WI38 (cell line): ENCODE measurements around the gene ZNF598.

Experiments
- H3K4me3 ChIP-seq: 2 replicates; pipeline ENCODE4 v1.5.1; 2011; ENCODE audit warnings: low read depth, mild to moderate bottlenecking, control low read depth, low read length
- TF ChIP-seq, protein P1 (sequence below): IDR thresholded peaks from 2 replicates; pipeline ENCODE4 v1.5.1; 2012; ENCODE audit warnings: low read depth, mild to moderate bottlenecking, control low read depth, low read length

Gene ZNF598

DNA sequence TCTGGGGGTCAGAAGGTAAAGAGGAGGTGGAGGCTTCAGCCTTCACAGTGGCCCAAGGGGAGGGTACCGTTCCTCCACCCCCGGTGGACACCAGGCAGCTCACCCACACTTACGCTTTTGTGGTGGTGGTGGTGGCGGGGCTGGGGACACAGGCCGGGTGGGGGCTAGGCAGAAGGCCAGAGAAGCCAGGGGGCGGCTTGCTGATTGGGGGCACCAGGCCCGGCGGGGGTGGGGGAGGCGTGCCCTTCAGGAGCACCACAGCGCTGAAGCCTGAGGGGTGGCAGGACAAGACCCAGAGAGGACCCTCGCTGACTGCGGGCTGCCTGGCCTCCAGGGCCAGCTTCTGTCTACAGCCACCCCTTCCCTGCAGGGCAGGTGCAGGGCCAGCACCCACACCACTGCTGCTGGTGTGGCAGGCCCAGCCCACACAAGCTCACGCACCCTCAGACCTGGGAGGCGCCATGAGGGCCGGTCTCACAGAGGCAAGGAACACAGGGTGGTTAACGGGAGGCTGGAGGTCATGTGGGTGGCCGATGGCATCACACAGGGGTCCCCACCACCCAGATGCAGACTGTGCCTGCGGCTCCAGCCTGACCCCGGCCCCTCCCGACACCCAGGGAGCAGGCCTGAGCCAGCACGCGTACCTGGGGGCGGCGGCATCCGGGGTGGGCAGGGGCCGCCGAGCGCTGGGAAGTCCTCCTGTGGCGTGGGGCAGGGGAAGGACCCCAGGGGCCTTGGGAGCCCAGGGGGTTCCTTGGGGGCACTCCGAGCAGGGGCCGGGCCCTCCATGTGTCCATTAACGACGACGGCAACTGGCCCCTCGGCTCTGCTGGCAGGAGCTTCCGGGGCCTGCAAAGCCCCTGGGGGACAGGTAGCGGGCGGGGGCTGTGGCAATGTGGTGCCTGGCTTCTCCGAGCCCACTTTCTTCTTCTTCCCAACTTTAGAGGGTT lies 10.5 kb downstream of the ZNF598 start:
- H3K4me3 ChIP-seq, result no peak overlapping the region
- TF ChIP-seq, protein P1, sequence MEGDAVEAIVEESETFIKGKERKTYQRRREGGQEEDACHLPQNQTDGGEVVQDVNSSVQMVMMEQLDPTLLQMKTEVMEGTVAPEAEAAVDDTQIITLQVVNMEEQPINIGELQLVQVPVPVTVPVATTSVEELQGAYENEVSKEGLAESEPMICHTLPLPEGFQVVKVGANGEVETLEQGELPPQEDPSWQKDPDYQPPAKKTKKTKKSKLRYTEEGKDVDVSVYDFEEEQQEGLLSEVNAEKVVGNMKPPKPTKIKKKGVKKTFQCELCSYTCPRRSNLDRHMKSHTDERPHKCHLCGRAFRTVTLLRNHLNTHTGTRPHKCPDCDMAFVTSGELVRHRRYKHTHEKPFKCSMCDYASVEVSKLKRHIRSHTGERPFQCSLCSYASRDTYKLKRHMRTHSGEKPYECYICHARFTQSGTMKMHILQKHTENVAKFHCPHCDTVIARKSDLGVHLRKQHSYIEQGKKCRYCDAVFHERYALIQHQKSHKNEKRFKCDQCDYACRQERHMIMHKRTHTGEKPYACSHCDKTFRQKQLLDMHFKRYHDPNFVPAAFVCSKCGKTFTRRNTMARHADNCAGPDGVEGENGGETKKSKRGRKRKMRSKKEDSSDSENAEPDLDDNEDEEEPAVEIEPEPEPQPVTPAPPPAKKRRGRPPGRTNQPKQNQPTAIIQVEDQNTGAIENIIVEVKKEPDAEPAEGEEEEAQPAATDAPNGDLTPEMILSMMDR, result no peak

- TF ChIP-seq, protein P1, result no peak
- no peak overlapping the region for H3K4me3 ChIP-seq
Measured at GRCh38 chr16:1998360-1998835, 11.2 kb downstream of the ZNF598 start.

DNA sequence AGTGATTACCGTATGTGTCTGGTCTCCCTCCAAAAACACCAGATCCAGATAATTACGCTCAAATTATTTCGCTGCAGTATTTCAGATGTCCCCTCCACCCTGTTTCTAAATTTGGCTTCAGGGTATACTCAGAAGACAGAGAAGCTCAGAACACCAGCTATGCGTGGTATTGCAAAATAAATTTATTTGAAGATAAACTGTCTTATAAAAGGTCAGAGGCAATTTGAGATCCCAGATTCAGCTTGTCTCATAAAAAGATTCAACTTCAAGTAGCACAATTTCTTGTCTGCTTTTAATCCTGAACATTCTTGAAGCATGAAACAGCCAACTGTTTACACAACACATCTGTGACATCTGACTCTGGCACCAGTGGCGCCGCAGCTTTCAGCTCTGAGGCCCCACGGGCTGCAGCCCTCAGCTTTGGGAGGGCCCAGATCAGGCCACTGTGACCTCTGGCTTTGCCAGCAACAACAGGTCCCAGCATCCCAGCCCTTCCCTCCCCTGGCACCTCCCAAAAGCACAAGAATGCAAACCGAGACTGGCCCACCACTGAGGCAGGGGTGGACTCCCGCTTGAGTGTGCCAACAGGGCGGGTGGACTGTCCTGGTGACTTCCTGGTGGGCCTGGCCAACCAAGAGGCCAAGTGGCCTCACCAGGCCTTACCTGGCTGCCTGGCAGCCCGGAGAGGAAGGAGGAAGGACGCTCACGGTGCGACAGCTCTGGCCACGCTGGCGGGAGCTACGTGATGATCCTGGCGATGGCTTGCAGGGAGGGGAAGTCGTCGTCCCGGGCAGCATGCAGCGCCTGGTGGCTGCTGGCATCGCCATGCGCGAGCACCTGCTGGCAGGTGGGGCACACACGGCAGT lies 11.9 kb downstream of the ZNF598 start:
- no peak overlapping the region for H3K4me3 ChIP-seq
- TF ChIP-seq, protein P1, result no peak

- no peak overlapping the region for H3K4me3 ChIP-seq
- TF ChIP-seq, protein P1, result no peak
Measured at GRCh38 chr16:1993731-1994131, 15.9 kb downstream of the ZNF598 start.

DNA sequence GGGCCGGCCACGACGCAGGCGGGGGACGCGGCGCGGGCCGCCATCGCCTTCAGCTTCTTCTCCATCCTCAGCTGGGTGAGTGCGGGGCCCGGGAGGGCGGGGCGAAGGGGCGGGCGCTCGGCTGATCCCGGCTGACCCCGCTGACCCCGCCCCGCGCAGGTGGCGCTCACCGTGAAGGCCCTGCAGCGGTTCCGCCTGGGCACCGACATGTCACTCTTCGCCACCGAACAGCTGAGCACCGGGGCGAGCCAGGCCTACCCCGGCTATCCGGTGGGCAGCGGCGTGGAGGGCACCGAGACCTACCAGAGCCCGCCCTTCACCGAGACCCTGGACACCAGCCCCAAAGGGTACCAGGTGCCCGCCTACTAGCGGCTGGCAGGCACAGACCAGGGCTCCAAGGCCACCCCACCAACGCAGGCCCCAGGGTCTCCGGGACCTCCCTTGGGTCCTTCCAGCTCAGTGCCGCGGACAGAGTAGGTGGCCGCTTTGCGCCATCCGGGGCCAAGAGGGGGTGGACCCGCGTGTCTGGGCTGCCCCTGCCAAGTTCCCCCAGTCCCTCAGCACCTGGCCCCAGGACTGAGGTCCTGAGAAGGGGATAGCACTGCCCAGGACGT lies 16.8 kb downstream of the ZNF598 start:
- TF ChIP-seq, protein P1, result no peak
- H3K4me3 ChIP-seq, result no peak overlapping the region

DNA sequence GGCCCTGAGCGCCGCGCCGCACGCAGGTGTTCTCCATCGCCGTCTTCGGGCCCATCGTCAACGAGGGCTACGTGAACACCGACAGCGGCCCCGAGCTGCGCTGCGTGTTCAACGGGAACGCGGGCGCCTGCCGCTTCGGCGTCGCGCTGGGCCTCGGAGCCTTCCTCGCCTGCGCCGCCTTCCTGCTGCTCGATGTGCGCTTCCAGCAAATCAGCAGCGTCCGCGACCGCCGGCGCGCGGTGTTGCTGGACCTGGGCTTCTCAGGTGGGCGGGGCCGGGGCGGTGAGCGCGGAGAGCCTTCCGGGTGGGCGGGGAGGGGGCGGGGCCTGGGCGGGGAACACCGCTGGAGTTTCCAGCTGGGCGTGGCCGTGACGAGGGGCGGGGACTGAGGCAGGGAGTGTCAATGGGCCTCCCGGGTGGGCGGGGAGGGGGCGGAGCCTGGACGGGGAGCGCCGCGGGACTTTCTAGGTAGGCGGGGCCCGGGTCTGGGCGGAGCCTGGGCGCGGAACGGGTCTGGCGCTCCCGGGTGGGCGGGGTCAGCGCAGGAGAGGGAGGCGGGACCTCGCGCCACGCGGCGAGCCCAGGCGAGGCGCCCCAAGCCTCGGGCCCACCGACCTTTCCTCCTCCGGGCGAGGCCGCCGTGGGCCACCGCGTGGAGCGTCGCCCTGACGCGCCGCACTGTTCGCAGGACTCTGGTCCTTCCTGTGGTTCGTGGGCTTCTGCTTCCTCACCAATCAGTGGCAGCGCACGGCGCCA lies 17.5 kb downstream of the ZNF598 start:
- H3K4me3 ChIP-seq, result 0 out of 2 replicates have a peak overlapping the region, but pooled peaks have one; percentile 10
- TF ChIP-seq, protein P1, result no peak
